Amniotic stem cell (primary cell): ENCODE data around the gene B2M.
A peak's percentile ranks its signal among the peaks of the same experiment; 100 is the strongest.
"Not testable (repeated sequence)": the region's sequence is repeated elsewhere in the genome, so short reads cannot be mapped to it uniquely, and the experiment has no call there.

ENCODE experiments used
- DNase-seq: peaks from one replicate; lab custom pipeline; 2025; lab: John Stamatoyannopoulos, UW

The B2M gene

DNA sequence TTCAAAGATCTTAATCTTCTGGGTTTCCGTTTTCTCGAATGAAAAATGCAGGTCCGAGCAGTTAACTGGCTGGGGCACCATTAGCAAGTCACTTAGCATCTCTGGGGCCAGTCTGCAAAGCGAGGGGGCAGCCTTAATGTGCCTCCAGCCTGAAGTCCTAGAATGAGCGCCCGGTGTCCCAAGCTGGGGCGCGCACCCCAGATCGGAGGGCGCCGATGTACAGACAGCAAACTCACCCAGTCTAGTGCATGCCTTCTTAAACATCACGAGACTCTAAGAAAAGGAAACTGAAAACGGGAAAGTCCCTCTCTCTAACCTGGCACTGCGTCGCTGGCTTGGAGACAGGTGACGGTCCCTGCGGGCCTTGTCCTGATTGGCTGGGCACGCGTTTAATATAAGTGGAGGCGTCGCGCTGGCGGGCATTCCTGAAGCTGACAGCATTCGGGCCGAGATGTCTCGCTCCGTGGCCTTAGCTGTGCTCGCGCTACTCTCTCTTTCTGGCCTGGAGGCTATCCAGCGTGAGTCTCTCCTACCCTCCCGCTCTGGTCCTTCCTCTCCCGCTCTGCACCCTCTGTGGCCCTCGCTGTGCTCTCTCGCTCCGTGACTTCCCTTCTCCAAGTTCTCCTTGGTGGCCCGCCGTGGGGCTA, at the start of gene B2M, which contains the start of gene PATL2:
TSS of gene B2M (plus strand) at position 422 of the 647 bp plus-strand sequence. CDS start at position 452, 30 bp downstream.
TSS of gene PATL2 (minus strand) at position 228 of the 647 bp plus-strand sequence. CDS start 34,833 bp downstream, outside the sequence.
- peak; percentile 92 for DNase-seq

DNA sequence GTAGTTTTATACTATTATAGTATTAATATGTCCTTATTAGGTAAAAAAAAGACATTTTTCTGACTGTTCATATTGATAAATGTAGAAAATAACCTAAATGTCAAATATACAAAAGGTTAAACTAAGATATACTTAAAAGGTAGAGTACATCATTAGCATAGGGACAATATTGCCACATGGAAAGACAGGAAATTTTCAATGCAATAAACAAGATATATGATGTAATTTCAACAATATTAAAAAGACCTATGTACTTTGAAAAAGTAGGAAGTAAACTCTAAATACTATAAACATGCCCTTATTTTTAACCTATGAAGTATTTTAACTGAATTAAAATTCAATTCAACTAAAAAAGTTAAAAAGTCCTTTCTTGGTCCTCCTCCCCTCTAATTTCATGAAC, 49.7 kb upstream of the B2M start:
- no peak for DNase-seq

DNA sequence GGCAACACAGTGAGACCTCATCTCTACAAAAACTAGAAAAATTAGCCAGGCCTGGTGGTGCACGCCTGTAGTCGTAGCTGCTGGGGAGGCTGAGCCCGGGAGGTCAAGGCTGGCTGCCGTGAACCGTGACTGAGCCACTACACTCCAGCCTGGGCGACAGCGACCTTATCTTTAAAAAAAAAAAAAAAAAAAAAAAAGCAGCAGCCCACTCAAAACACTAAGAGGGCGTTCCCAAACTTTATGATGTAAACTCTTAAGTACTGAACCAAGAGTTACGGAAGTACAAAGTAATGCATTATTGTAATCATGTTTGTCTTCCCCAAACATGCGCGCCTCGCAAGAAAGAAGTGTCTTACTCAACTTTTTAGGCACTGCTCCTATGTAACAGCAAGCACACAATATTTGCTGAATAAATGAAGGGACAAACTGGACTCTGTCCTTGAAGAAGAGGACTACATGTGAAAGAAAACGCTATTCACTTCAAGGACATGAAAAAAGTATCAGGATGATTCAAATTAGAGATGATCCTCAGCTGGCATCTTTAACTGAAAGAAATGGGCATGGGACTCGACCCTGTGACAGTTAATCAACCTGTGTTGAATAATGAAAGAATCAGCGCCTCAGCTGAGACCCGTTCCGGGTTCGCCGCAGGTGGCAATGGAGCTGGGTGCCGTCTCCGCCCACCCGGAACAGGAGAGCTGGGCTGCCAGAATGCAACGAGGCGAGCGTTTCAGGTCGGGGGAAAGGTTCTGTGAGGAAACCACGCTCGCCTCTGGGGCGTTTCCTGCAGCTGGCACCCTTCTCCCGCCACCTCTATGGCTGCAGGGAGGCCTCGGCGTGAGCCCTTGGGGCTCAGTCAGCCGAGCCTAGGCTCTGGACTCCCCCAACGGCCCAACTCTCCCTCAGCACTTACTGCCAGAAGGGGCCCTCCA, 48.6 kb upstream of the B2M start:
- peak; percentile 38 for DNase-seq

DNA sequence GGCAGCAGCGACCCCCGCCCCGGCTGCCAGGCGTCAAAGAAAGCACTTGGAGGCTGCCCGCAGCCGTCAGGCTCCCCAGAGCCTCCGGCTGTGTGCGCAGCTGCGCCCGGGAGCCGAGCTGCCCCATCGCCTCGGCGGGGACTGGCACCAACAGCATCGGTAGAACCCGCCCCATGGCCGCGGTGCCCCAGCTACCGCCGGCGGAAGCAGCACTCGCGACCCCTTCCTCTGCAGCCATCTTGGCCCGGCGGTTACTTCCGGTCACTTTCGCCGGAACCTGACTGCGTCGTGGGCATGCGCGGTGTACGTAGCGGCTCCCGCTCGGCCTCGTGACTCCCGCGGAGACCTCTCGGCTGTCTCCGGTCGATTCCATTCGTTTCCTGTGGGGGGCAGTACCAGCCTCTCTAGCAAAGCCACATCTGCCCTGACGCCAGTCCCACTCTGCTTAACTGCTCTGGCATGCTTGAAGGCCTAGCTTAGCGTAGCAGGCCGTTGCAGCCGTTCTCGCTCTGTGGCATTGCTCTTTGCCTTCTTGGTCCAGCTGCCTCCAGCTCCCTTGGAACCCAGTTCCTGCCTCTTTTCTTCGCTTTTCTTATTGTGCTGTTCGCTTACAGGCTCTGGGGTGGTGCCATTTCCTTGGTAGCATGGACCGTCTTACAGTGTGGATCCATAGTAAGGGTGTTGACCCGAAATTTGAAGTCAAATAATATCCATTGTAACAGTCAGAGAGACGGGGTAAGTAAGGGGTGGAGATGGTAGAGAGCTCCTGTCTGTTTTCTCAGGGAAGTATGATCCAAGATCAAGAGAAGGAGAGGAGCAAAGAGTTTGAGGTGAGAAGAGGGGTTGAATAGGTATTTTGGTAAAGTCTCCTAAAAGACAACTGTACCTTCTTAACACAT, 47.7 kb upstream of the B2M start, which contains the start of gene SPG11:
TSS of gene SPG11 (minus strand) at position 253 of the 899 bp plus-strand sequence. CDS start at position 238, 15 bp downstream.
- DNase-seq, result peak; percentile 92

DNA sequence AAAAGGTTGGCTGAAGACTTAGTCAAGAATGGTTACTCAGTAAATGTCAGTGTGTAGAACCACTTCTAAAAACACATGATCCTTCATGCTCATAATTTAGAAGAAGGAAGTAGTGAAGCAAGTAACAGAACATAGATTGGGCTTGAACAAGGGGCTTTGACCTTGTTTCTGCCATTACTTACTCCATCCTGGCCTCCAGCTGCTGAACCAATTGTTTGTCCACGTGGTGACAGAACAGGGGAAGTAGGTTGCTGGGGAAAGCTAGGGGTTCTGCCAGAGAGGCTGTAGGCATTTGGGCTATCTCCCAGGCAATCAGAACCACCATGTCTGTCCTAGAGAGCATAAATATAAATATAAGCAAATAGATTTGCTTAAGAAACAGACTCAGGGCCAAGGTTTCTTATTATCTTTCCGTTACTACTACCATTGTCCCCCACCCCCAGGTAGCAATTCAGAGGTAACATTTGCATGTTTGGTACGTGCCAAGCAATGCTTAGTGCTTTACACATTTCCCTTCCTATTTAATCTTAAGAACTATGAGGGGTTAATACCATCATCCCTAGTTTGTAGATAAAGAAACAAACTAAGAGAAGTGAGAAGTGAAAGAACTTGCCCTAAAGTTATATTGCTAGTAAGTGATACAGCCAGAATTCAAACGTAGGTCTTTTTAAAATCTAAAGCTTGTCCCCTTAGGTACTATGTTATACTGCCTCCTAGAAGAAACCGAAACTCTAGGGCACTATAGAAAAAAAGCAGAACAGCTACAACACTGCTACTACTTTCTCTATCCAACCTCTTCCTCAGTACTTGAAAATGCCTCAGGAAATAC, 44.9 kb upstream of the B2M start:
- DNase-seq, result no peak

DNA sequence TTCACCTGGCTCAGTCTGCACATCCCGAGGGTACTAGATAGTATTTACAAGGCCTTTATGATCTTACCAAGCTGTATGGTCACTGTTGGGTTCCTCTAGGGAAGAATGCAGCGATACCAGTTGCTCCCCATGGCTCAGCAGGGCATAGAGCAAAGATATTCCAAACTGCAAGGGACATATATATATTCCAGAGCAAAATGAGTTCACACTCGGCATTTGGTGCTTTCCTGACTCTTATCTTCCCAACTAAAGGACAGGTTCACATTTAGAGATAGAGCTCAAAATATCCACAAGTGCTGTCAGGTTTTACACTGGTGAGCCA, 44.3 kb upstream of the B2M start:
- no peak for DNase-seq

DNA sequence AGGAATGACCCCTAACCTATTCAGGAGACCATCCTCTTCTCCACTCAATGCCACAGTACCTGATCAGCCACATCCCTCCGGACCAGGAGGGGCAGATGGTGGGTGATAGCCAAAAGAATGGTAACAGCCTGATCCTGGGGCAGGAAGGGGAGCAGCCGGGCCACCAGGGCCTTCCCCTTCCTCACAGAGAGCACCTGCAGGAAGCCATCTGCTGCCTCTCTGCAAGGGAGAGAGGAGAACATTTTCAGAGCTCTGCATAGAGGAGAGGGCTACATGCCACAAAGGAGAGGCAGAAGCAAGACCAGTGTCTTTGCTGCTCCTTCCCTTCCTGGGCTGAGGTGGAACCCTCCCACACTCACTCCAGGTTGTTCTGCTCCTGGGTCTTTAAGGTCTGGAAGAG, 42.4 kb upstream of the B2M start:
- no peak for DNase-seq

DNA sequence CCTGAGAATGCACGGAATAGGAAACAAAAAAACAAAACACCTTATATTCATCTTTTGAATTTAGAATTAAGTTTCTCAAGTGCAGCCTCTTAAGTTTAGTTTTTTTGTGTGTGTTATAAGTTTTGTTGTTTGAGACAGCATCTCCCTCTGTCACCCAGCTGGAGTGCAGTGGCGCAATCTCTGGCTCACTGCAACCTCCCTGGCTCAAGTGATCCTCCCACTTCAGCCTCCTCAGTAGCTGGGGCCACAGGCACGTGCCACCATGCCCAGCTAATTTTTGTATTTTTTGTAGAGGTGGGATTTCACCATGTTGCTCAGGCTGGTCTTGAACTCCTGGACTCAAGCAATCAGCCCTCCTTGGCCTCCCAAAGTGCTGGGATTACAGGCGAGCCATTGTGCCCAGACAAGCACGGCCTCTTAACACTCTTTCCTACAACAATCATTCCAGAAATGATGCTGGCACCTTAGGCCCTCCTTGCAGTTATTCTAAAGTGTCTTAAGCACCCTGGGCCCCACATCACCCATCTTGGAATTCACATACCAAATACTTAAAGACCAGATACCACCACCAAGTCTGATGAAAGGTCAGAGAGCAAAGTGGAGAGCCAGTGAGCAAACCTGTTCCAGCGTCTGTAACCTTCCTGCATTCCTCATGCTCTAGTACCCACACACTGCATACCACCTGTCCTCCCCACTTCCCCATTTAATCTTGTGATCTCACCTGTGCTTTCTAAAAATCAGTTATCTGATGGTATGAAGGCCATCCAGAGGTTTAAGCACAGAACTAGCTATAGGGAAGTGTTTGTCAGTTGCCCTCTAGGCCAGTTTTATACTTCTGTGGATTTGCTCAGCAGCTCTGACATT, 41.0 kb upstream of the B2M start:
- no peak for DNase-seq

DNA sequence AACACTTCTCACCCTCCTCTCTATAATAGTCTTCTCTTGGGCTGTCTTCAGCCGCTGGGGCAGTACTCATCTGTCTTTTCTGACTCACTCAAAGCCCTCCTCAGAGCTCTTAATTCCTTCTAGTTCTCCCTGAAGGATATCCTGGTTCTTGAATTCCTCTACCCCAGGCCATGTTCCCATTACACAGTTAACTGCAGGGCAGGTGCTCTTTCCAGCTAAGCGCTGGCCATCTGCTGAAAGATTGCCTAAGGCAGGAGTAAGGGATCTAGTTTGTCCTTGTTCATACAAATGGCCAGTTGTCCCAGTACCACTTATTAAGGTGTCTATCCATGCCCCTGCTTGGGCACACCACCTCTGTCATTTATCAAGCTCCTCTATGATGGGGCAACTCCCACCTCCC, 37.7 kb upstream of the B2M start:
- DNase-seq, result no peak

DNA sequence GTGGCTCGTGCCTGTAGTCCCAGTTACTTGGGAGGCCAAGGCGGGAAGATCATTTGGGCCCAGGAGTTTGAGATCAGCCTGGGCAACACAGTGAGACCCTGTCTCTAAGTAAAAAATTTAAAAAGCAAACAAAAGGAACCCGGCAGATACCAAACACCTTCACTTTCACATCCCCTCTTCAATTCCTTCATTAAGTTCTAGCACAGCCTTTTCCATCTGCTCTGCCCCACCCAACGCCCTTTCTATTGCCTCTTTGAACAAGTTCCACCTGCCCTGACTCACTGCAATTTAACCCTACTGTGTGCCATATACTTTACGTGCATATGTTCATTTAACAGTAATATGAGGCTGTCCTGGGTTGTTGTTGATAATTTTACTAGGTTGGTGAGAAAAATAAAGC, 35.4 kb upstream of the B2M start:
- no peak for DNase-seq

DNA sequence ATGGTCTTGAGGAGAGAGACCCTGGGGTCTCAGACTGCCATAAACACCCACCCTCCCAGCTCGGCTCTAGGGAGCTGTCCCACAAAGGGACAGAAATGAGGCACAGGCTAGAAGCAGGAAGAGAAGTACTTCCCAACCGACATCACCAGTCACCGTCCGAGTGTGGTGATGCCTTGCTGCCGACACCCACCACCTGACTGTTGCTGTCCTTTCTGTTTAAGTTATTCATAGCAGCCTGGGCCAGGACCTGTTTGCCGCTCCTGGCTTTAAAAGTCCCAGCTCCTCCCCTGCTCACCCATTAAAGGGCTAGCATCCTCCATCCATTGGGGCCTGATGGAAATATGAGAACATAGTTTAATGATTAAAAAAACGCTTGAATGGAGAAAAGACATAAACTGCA, 34.6 kb upstream of the B2M start:
- DNase-seq, result no peak

DNA sequence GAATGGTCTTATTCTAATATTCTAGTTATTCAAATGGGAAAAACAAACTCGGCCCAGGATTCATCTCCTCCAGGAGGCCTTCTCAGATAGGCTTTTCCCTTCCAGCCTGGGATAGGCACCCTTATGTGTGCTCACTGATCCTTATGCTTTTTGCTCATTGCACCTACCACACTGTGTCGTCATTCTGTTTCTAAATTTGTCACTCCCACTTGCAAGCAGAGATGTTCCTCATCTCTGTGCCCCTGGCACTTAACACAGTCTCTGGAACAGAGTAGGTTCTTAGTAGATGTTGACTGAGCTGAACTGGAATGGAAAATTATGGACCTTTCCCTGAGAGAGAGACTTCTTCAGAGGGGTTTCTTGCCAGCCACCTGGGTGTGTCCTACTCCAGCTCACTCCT, 29.1 kb upstream of the B2M start:
- DNase-seq, result no peak

DNA sequence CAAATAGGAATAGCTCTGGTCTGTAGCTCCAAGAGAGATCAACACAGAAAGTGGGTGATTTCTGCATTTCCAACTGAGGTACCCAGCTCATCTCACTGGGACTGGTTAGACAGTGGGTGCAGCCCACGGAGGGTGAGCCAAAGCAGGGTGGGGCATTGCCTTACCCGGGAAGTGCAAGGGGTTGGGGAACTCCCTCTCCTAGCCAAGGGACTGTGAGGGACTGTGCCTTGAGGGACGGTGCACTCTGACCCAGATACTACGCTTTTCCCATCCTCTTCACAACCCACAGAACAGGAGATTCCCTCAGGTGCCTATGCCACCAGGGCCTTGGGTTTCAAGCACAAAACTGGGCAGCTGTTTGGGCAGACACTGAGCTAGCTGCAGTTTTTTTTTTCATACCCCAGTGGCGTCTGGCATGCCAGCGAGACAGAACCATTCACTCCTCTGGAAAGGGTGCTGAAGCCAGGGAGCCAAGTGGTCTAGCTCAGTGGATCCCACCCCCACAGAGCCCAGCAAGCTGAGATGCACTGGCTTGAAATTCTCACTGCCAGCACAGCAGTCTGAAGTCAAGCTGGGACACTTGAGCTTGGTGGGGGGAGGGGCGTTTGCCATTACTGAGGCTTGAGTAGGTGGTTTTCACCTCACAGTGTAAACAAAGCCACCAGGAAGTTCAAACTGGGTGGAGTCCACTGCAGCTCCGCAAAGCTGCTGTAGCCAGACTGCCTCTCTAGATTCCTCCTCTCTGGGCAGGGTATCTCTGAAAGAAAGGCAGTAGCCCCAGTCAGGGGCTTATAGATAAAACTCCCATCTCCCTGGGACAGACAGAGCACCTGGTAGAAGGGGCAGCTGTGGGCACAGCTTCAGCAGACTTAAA, 28.3 kb upstream of the B2M start:
- not testable (repeated sequence) for DNase-seq

DNA sequence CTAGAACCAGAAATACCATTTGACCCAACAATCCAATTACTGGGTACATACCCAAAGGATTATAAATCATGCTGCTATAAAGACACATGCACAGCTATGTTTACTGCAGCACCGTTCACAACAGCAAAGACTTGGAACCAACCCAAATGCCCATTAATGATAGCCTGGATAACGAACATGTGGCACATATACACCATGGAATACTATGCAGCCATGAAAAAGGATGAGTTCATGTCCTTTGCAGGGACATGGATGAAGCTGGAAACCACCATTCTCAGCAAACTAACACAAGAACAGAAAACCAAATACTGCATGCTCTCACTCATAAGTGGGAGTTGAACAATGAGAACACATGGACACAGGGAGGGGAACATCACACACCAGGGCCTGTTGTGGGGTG, 22.0 kb upstream of the B2M start:
- DNase-seq, result not testable (repeated sequence)

DNA sequence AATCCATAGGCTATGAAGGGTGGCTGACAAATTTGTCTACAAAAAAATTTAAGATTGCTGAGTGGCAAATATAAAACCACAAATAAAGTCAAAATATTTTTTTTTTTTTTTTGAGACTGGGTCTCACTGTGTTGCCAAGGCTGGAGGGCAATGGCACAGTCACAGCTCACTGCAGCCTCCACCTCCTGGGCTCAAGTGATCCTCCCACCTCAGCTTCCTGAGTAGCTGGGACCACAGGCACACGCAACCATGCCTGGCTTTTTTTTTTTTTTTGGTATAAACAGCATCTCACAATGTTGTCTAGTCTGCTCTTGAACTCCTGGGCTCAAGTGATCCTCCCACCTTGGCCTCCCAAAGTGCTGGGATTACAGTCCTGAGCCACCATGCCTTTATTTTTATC, 21.1 kb upstream of the B2M start:
- not testable (repeated sequence) for DNase-seq

DNA sequence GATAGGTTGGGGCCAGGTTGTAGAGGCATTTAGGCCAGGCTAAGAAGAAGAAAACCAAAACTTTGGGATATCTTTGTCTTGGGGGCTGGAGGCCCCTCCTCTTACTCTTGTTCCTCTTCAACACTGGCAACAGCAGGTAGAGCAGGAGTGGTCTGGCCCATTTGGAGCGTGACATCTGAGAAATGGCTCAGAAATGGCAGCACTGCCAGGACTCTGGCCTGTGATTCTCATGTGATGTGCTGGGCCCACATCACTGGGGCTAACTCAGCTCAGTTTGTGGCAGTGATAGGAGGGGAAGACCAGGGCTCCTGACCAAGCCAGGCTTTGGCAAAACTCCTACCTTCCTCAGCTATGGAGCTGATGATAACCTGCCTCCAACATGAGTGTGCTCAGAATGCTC, 18.7 kb upstream of the B2M start:
- DNase-seq, result no peak

DNA sequence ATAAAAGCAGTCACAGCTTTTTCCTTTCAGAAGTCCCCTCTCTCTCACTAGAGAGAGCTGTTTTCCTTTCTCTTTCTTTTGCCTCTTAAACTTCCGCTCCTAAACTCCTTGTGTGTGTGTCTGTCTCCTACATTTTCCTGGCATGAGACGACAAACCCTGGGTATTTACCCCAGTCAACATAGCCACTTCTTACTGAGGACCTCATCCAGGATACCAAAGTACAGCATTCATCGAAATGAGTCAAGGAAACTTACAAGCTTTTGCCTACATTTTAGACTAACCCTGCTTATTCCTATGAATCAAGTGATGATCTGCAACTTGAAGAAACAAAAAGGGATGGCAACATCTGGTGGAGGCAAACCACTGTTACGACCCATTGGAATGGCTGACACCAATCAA, 16.9 kb upstream of the B2M start:
- no peak for DNase-seq

DNA sequence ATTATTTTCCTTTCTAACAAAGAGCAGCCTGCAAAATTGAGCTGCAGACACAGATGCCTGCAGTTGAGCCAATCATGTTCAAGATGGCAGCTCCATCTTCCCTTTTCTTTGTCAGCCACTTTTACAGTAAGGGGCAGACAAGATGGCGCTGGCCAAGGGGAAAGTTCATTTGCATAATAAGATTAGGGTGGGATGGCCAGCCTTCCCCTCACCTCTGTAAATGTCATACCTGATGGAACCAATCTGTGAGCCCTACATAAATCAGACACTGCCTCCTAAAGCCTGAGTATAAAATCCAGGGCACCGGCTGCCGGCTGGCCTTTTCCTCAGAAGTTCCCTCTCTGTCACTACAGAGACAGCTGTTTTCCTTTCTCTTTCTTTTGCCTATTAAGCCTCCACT, 16.0 kb upstream of the B2M start:
- DNase-seq, result no peak

DNA sequence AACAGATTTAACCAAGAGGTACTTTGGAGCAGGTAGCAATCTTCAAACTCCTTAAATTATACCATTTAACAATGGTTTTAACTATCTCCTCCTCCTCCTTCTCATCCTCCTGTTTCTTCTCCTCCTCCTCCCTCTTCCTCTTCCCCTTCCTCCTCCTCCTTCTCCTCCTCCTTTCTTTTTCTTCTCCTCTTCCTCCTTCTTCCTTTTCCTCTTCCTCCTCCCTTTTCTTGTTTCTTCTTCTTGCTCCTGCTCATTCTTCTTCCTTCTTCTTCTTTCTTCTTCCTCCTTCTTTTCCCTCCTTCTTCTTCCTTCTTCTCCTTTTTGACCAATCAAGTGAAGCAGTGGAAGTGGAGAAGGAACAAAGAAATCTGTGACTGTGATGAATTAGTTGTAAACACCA, 14.3 kb upstream of the B2M start:
- no peak for DNase-seq
